COLO668 (cell line): ENCODE results near the gene FEM1A.
"Not testable (repeated sequence)": the region's sequence is repeated elsewhere in the genome, so short reads cannot be mapped to it uniquely, and the experiment has no call there.

ENCODE experiments used
- DNase-seq: peaks from one replicate; lab custom pipeline; 2025; ENCODE audit not compliant: unreplicated experiment; lab: John Stamatoyannopoulos, UW

FEM1A gene

DNA sequence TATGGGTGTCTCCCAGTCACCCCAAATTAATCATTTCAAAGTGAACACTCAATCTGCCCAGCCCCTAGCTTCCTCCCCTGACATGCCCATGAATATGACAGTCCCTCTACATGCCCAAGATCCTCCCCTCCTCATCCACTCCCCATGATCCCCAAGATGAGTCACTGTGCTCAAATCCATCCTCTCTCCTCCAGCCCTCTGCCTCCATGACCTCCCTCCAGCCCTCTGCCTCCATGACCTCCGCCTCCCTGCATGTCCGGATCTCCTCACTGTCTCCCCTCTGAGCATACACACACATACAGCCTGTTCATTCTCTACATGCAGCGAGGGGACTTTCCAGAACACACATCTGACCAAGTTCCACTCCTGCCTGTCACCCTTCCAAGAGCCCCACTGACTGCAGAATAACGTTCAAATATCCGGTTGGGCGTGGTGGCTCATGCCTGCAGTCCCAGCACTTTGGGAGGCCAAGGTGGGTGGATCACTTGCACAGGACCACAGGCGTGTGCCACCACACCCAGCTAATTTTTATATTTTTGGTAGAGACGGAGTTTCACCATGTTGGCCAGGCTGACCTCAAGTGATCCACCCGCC, 18.4 kb upstream of the FEM1A start:
- no peak for DNase-seq

- DNase-seq: no peak
Observed at GRCh38 chr19:4774136-4774535, 17.4 kb upstream of the FEM1A start.

DNA sequence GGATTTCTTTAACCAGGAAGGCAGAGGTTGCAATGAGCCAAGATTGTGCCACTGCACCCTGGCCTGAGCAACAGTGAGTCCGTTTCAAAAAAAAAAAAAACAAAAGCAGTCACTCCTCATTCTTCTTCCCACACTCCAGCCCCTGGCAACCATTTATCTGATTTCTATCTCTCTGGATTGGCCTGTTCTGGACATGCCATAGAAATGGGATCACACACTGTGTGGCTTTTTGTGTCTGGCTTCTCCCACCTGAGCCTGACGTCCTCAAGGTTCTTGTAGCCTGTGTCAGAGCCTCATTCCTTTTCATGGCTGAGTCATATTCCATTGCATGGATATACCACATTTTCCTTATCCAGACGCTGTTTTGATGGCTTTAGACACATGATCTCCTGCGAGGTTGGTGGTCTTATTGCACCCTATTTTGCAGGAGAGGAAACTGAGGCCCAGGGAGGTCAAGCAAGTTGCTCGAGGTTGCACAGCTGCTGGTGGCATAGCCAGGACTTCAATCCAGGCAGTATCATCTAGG, 15.8 kb upstream of the FEM1A start:
- no peak for DNase-seq

- no peak for DNase-seq
Observed at GRCh38 chr19:4776436-4777211, 14.9 kb upstream of the FEM1A start.

- DNase-seq: not testable (repeated sequence)
Observed at GRCh38 chr19:4778124-4778523, 13.4 kb upstream of the FEM1A start.

DNA sequence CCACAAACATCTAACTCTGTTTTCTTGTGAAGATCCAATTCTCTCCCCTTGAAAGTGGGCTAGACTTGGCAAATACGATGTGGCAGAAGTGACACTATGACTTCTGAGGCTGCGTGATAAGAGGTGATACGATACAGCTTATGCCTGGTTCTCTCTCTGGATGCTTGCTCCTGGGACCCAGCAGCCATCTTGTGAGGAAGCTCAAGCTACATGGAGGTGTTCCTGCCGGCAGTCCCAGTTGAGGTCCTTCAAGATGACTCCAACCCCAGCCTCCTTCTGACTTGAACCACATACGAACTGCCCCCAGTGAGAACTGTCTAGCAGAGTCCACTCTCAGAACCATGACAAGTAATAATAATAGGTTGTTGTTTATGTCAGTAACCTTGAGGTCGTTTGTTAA, 10.7 kb upstream of the FEM1A start:
- DNase-seq: no peak

GRCh38 chr19:4781801-4782200, 9.7 kb upstream of the FEM1A start:
- no peak for DNase-seq

- not testable (repeated sequence) for DNase-seq
Observed at GRCh38 chr19:4786412-4787016, 5.0 kb upstream of the FEM1A start.

DNA sequence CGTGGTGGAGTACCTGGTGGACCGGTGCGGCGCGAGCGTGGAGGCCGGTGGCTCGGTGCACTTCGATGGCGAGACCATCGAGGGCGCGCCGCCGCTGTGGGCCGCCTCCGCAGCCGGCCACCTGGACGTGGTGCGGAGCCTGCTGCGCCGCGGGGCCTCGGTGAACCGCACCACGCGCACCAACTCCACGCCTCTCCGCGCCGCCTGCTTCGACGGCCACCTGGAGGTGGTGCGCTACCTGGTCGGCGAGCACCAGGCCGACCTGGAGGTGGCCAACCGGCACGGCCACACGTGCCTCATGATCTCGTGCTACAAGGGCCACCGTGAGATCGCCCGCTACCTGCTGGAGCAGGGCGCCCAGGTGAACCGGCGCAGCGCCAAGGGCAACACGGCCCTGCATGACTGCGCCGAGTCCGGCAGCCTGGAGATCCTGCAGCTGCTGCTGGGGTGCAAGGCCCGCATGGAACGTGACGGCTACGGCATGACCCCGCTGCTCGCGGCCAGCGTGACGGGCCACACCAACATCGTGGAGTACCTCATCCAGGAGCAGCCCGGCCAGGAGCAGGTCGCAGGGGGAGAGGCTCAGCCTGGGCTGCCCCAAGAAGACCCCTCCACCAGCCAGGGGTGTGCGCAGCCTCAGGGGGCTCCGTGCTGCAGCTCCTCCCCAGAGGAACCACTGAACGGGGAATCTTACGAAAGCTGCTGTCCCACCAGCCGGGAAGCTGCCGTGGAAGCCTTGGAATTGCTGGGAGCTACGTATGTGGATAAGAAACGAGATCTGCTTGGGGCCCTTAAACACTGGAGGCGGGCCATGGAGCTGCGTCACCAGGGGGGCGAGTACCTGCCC, 708 bp downstream of the FEM1A start:
- peak; percentile 52 for DNase-seq

GRCh38 chr19:4792866-4793195, 1.3 kb downstream of the FEM1A start:
- DNase-seq: not testable (repeated sequence)

- not testable (repeated sequence) for DNase-seq
Observed at GRCh38 chr19:4793278-4793677, 1.7 kb downstream of the FEM1A start.

GRCh38 chr19:4794971-4795370, 3.4 kb downstream of the FEM1A start:
- no peak for DNase-seq

DNA sequence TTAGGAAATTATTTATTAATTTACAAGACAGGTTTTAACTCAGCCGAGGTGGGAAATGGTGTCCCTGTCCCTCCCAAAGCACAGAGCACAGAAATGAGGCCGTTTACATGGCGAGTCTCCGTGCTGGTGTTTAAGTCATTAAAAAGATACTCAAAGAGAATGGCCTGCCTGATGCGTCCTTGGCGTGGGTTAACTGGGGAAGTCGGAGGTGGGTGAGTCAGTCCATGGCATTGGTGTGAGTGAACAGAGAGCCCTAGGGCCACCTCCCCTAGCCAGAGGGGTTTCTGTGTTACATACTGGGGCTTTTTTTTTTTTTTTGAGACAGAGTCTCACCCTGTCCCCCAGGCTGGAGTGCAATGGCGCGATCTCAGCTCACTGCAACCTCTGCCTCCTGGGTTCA, 3.9 kb downstream of the FEM1A start:
- no peak for DNase-seq

DNA sequence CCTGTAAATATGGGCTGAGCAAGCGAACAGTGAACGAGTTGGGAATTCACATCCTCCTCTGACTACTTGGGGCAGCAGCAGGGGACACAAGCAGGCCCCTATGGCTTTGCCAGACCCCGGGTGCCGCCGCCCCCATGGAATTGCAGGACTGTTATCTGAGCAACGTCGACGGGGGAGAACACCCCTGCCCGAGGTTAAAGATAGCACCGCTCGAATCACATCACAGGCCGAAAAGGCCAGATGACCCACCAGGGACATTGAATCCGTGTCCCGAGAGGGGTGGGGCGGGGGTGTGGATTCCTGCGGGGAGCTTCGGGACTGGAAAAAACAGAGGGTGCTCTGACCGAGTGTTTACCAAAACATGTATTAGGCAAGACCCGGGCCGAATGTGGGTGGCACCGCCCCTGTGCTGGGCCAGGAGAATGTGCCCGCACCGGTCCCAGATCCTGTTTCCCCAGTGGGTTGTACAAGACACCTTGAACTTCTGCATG, 9.1 kb downstream of the FEM1A start:
- no peak for DNase-seq

- no peak for DNase-seq
Observed at GRCh38 chr19:4801085-4801619, 9.6 kb downstream of the FEM1A start.

DNA sequence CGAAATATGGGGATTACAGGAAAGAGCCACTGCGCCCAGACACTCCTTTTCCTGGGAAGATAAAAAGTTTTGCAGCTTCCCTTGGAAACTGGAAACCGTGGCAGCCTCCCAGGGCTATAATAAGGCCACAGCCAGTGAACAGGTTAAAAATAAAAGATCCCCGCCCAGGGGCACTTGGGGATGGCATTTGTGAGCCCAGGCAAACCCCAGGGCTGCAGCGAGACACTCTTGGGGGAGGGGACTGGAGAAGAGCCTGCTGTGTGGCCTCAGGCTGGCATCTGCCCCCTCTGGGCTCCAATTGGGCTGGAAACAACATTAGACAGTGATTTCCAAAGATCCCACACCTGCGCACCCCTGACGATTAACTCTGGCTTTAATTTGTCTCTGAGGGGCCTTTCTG, 11.2 kb downstream of the FEM1A start:
- no peak for DNase-seq

DNA sequence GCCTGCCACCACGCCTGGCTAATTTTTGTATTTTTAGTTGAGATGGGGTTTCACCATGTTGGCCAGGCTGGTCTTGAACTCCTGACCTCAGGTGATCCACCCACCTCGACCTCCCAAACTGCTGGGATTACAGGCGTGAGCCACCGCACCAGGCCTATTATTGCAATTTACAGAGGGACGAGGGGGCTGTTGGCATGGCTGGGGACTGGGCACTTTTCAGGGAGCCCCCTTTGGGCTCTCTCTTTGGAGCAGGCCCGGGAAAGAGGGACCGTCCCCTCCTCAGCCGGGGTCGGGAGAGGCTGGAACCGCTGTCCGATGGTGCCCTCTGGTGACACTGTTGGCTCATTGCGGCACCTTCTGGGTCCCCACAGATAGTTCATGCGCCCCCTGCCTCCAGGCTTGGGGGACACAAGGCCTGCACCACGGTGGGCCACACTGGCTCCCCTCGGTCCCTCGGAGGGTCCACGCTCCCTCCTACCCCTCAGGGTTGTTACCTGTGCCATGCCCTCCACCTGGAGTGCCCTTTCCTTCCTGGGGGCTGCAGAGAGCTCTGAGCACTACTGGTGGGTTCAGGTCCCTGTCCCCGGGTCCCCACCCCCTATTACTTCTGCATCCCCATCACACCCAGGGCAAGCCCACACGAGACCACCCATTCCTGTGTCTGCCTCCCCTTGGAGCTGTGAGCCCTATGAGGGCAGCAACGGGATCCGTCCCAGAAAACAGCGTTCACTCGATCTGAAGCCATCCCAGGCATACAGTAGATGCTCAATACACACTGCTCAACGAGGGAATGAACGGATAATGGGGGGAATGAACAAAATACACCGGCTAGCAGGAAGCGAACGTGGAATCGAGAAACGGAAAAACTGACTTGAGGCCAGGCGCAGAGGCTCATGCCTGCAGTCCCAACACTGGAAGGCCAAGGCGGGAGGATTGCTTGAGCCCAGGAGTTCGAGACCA, 12.5 kb downstream of the FEM1A start:
- DNase-seq: peak; percentile 56

DNA sequence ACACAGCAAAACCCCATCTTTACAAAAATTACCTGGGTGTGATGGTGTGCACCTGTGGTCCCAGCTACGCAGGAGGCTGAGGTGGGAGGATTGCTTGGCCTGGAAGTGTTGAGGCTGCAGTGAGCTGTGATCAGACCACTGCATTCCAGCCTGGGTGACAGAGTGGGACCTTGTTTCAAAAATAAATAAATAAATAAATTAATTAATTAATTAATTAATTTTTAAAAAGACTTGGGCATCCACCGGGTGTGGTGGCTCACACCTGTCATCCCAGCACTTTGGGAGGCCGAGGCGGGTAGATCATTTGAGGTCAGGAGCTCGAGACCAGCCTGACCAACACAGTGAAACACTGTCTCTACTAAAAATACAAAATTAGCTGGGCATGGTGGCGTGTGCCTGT, 13.6 kb downstream of the FEM1A start:
- not testable (repeated sequence) for DNase-seq

- DNase-seq: no peak
Observed at GRCh38 chr19:4806384-4806783, 14.8 kb downstream of the FEM1A start.

GRCh38 chr19:4807188-4807587, 15.7 kb downstream of the FEM1A start:
- DNase-seq: no peak
